SK-N-SH (cell line): Measurements from ENCODE around the gene CRIP2.

Experiments used
- CHD2 ChIP-seq: fragments of 150-350 bp; IDR thresholded peaks from 2 replicates; pipeline ENCODE4 v1.6.1; 2018; ENCODE audit warnings: low read length; ENCODE audit not compliant: partially characterized antibody
- CTCF ChIP-seq: fragments of 200-600 bp; sonication (generic); IDR thresholded peaks from 2 replicates; pipeline ENCODE4 v1.6.1; 2017; ENCODE audit warnings: antibody characterized with exemption, mild to moderate bottlenecking, moderate library complexity
- POLR2AphosphoS5 ChIP-seq: IDR thresholded peaks from 2 replicates; pipeline ENCODE4 v1.6.1; 2012; ENCODE audit warnings: low read depth, low read length
- TEAD4 ChIP-seq: IDR thresholded peaks from 2 replicates; pipeline ENCODE4 v1.4.0; 2012; ENCODE audit warnings: mild to moderate bottlenecking, borderline replicate concordance; ENCODE audit not compliant: insufficient read depth

GRCh38 chr14:105473033-105473676 is 1.5 kb upstream of the CRIP2 start:
- no peak for TF ChIP-seq POLR2AphosphoS5
- TF ChIP-seq CTCF: no peak
- TF ChIP-seq TEAD4: no peak
- no peak for TF ChIP-seq CHD2
